ENCODE measurements around the gene GM2A.
A peak's percentile ranks its signal among the peaks of the same experiment; 100 is the strongest.

DNA sequence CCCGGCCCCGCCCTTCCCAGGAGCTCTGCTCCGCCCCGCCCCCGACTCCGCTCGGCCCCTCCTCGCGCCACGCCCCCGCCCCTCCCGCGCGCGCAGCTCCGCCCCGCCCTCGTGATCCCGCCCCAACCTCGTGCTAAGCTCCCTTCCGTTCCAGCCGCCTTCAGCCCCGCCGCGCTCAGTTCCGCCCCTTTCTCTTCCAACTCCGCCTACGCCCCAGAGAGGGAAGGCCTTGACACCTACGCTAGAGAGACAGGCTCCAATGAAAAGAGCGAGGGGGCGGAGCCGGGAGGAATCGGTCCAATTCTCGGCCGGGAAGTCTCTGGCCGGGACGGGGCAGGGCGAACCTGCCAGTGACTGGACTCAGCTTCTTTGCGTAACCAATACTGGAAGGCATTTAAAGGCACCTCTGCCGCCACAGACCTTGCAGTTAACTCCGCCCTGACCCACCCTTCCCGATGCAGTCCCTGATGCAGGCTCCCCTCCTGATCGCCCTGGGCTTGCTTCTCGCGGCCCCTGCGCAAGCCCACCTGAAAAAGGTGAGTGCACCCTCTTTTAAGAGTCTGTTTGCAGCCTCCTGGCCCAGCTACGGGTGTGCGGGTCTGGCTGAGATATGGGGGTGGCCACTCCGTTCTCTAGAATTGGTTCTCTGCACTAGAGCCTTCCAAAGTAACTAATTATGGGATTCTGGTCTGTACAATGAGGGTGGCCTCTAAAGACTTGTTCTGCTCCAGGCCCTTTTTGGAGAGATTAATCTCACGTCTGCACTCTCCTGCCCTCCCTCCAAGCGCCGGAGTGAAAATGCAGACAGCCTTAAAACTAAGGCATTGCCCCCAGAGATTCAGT lies at the start of gene GM2A:
- TF ChIP-seq, protein P1, sequence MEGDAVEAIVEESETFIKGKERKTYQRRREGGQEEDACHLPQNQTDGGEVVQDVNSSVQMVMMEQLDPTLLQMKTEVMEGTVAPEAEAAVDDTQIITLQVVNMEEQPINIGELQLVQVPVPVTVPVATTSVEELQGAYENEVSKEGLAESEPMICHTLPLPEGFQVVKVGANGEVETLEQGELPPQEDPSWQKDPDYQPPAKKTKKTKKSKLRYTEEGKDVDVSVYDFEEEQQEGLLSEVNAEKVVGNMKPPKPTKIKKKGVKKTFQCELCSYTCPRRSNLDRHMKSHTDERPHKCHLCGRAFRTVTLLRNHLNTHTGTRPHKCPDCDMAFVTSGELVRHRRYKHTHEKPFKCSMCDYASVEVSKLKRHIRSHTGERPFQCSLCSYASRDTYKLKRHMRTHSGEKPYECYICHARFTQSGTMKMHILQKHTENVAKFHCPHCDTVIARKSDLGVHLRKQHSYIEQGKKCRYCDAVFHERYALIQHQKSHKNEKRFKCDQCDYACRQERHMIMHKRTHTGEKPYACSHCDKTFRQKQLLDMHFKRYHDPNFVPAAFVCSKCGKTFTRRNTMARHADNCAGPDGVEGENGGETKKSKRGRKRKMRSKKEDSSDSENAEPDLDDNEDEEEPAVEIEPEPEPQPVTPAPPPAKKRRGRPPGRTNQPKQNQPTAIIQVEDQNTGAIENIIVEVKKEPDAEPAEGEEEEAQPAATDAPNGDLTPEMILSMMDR (IDR thresholded peaks at IDR 0.05): no peak
- peak; percentile 16 for TF ChIP-seq POLR2A (IDR thresholded peaks at IDR 0.05)
